AG08396 (cell line): ENCODE data around the gene C11orf71.

ENCODE experiments used
- DNase-seq: peaks from one replicate; pipeline ENCODE4 v3.0.0; 2012; ENCODE audit warnings: low spot score, mixed read lengths

The C11orf71 gene

GRCh38 chr11:114400216-114400914 is at the start of gene C11orf71, which contains the start of gene RBM7:
Gene C11orf71, minus strand, starts transcription at chr11:114400511. Its CDS starts 180 bp downstream, at chr11:114400331.
Gene RBM7, plus strand, starts transcription at chr11:114400666. Its CDS starts 6 bp downstream, at chr11:114400672.
- peak; percentile 95 for DNase-seq

DNA sequence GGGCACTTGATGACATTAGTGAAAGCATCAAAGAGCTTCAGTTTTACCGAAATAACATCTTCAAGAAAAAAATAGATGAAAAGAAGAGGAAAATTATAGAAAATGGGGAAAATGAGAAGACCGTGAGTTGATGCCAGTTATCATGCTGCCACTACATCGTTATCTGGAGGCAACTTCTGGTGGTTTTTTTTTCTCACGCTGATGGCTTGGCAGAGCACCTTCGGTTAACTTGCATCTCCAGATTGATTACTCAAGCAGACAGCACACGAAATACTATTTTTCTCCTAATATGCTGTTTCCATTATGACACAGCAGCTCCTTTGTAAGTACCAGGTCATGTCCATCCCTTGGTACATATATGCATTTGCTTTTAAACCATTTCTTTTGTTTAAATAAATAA is 49.5 kb upstream of the C11orf71 start:
- no peak for DNase-seq

- DNase-seq: peak; percentile 6
These were observed 48.6 kb upstream of the C11orf71 start for GRCh38 chr11:114448749-114449482.

DNA sequence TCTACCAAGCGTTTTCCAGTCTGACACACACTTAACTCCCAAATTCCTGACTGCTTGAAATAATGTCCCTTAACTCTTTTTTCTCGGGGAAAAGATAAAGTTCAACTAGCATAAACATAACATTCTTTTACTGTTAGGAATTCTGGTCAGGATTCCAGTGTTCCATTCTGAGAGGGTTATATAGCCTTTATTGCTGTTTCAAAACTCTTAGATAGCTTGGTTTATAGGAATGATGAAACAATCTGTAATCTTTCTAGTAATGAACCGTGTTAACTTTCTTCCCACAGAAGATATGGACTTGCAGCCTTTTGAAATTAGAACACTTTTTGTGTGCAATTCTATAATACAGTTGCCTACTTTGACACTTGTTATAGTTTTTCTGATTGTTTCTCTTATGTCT is 47.6 kb upstream of the C11orf71 start:
- DNase-seq: peak; percentile 36

DNA sequence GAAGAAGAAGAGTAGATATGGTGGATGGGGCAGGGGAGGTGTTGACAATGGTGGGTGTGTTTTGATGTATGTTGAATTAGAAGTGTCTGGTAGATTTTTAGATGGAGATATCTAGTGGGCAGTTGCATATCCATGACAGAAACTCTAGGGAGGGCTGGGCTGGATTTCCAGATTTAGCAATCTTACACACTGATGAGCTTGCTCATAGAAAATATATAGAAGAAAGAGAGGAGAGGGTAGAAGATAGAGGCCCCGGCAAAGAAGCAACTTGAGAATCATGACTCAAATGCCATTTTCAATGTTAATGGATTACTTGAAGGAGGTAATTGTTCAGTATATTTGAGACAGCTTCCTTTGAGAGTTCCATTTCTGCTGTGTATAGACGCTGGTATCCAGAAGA is 47.1 kb upstream of the C11orf71 start:
- DNase-seq: peak; percentile 4

- no peak for DNase-seq
These were observed 42.2 kb upstream of the C11orf71 start for GRCh38 chr11:114442536-114442935.

DNA sequence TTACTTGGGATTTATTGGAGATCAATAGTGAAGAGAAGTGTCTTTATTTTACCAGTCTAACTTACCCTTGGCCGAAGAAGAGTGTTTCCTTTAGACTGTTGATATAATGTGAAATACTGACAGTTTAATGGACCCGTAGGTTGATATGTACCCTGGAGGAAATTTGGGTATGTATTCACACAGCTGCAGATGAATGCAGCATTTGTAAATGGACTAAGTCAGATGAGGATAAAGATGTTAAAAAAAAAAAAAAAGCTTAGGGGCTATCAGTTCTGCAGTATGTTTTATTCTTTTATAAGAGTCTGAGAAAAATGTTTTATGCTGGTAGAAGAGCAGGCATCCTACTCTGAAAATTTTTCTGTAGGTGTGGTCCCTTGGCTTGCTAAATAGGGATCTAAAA is 41.6 kb upstream of the C11orf71 start:
- DNase-seq: no peak

DNA sequence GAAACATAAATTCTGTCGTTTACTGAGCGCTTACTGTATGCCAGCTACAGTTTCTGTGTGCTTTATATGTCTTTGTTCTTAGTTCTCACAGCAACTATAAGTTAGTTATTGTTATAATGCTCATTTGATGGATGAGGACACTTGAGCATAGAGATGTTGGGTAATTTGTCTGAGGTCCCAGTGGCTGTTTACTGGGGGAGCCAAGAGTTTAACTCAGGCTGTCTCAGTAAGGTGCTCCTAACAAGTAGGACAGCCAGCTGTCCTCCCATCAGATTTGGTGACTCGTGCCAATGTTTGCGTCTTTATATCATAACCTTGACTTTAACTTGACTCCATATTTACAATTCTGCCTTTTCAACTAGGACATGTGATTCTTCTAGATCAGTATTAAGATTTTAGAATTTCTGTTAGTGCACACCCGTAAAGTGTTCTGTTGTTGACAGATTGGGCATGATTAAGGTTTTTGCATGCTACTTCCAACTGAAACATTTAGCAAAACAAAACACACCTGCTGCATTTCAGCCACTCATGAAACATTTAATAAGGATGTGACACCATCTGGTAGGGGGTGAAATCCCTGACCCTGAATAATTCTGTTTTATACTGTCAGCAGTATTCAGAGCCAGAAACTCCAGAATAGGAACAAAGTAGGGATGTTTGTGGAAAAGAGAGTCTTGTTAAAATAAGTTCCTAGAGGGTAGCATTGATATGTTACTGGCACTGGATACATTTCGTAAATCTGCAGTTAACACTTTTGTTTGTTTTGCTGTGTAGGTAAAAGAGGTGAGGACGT is 40.9 kb upstream of the C11orf71 start:
- no peak for DNase-seq

DNA sequence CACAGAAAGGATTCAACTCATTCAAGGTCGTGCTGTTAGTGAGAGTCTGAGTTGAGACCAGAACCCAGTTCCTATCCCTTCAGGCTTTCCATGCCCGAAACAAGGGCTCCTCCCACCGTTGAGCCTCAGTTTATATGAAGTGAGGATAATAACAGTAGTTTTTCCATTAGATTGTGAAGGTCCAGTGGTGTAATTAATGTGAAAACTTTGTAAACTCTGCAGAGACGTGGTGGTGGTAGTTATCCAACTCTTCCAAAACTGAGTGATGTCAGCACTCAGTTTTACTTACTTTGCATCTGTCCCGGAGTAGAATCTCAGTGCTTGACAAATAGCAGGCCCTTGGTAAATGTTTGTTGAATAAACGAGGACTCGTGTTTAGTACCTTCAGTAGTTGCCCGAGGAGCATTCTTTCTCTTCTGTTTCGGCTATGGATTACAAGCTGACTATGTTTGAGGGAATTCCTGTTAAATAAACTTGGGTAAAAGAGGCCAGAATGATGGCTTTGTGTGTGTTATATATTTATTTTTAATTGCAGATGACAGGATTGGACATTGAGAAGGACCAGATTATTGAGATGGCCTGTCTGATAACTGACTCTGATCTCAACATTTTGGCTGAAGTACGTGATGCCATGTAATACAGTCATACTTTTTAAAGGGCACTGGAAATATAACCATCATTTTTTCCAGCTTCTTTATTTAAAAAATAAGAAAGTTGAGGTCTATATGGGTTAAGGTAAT is 40.0 kb upstream of the C11orf71 start:
- peak; percentile 27 for DNase-seq

GRCh38 chr11:114439229-114440120 is 39.2 kb upstream of the C11orf71 start, which contains the start of gene REXO2:
Gene REXO2, plus strand, starts transcription at chr11:114439467. Its CDS starts 62 bp downstream, at chr11:114439529.
- peak; percentile 95 for DNase-seq

DNA sequence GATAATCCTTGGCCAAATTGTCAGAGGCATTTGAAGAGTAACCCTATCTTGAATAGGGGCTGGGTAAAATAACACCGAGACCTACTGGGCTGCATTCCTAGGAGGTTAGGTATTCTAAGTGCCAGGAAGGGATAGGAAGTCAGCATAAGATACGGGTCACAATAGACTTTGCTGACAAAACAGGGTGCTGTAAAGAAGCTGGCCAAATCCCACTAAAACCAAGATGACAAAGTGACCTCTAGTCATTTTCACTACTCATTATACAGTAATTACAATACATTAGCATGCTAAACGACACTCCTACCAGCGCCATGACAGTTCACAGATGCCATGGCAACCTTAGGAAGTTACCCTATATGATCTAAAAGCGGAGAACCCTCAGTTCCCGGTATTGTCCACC is 38.0 kb upstream of the C11orf71 start:
- DNase-seq: no peak

GRCh38 chr11:114433376-114433775 is 33.1 kb upstream of the C11orf71 start:
- DNase-seq: no peak

GRCh38 chr11:114432893-114433292 is 32.6 kb upstream of the C11orf71 start:
- no peak for DNase-seq

DNA sequence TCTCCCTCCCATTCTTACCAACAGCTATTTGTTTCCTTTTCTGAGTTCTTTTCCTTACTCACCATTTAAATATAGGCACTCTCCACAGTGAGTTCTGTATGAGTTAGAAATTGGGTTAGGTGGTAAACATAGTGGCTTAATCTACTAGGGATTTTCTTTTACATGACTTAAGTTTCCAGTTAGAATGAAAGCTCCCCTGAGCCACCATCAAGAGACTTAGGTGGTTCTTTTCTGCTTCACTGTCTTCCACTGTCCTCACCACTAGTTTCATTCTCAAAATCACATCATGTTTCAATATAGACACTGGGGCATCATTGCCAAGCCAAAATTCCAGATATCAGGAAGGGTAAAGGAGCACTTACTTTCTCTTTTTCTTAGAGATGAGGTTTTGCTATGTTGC is 30.0 kb upstream of the C11orf71 start:
- DNase-seq: no peak

- no peak for DNase-seq
These were observed 26.0 kb upstream of the C11orf71 start for GRCh38 chr11:114426280-114426679.

- DNase-seq: no peak
These were observed 16.2 kb upstream of the C11orf71 start for GRCh38 chr11:114416441-114416961.

DNA sequence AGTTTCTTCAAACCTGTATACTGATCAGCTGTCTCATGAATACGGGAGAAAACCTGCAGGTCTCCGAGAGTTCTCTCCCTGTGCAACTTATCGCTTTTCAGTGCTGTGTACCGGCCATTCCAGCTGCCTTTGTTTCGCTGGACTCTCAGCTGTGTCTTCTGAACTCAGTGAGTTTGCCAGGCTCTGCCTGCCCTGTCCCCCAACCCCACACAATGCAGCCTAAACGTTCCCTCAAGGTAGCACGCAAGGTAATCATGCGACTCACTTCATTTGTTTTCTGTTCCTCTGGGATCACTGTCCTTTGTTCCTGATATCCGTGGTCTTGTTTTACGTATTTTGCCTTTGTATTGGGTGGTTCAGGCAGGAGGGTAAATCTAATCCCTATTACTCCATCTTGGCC is 13.6 kb upstream of the C11orf71 start:
- DNase-seq: no peak

DNA sequence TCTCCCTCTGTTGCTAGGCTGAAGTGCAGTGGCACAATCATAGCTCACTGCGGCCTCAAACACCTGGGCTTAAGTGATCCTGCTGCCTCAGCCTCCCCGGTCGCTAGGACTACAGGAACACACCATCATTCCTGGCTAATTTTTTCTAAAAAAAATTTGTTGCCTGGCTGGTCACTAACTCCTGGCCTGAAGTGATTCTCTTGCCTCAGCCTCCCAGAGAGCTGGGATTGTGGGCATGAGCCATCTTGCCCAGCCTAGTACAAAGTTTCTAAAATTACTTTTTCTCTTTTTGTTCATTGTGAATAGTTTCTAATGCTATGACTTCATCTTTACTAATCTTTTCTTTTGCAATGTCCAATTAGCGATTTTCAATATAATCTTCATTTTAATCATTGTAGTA is 12.6 kb upstream of the C11orf71 start:
- DNase-seq: no peak

GRCh38 chr11:114401311-114401710 is 1.0 kb upstream of the C11orf71 start:
- DNase-seq: no peak

DNA sequence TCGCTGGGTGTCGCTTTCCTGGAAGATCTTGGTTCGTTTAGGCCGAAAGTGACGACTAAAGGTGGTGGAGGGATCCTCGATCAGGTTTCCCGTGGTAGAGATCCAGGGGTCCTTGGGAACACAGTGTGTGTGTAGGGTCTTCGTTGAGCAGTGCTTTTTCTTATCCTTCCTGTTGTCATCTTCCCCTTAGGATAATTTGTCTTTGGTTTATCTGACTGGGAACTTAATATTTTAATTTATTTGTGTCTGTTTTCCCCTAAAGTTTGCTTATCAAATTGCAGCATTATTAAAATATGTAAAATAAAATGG is 558 bp upstream of the C11orf71 start:
- no peak for DNase-seq
